Measurements from ENCODE around the gene NEUROG1.

DNA sequence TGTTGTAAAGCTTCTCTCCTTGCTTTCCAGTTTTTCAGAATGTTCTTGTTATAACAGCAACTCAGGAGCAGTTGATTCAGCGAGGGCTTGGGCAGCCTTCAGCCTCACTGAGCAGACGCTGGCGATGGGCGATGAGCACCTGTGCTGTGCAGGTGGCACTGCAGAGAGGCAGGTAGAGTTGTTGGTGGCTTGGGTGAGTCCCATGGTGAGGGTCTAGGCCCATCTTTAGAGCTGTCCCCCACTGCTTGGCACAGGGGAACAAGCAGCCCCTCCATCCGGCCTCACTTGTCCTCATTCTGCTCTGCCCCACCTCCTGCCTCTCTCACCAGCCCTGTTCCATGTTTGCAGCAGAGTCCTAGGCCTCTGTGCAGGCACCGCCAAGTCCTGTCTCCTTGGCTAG, 49.2 kb upstream of the NEUROG1 start:
- TF ChIP-seq, protein P1, sequence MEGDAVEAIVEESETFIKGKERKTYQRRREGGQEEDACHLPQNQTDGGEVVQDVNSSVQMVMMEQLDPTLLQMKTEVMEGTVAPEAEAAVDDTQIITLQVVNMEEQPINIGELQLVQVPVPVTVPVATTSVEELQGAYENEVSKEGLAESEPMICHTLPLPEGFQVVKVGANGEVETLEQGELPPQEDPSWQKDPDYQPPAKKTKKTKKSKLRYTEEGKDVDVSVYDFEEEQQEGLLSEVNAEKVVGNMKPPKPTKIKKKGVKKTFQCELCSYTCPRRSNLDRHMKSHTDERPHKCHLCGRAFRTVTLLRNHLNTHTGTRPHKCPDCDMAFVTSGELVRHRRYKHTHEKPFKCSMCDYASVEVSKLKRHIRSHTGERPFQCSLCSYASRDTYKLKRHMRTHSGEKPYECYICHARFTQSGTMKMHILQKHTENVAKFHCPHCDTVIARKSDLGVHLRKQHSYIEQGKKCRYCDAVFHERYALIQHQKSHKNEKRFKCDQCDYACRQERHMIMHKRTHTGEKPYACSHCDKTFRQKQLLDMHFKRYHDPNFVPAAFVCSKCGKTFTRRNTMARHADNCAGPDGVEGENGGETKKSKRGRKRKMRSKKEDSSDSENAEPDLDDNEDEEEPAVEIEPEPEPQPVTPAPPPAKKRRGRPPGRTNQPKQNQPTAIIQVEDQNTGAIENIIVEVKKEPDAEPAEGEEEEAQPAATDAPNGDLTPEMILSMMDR (IDR thresholded peaks at IDR 0.05) = no peak
- no peak for TF ChIP-seq EP300 (IDR thresholded peaks at IDR 0.05; ENCODE audit: low read depth)

Data from transverse colon (tissue), 3 donors.